ENCODE results near the gene RRAD.

DNA sequence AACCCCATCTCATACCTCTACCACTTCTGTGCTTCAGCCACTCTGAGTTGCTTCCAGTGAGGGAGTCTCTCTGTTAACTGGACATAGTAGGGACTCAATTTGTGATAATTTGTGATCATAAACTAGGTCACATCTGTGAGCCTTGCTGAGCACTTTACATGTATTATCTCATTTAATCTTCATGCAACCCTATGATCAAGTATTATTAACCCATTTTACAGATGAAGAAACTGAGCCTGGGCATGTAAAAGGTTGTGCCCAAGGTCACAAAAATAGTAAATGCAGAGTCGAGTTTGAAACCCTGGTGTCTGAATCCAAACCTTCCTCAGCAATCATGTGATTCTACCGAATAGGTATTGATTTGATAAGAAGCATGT, 26.4 kb downstream of the RRAD start:
- TF ChIP-seq SUZ12 (IDR thresholded peaks at IDR 0.05; ENCODE audit: extremely low read depth, insufficient read depth, insufficient read length) (no peak), ZNF274 (IDR thresholded peaks at IDR 0.05; ENCODE audit: low read depth, low read length) (no peak)
